PC-9 (cell line): Measurements from ENCODE around the gene TNIK. TPM values are rescaled to one million over a fixed set of nuclear protein-coding genes. Genes with fewer than 3 reads are reported as not detected.

Source experiments
- BruUV-seq: library from RNA; stranded (reverse); fragments of 400-500 nt; replicated peaks from 2 replicates; lab custom pipeline; 2021; lab: Mats Ljungman, UMichigan
- CTCF ChIA-PET: fragments of 300-600 bp; sonication (Branson Sonifier 250); formaldehyde crosslinking; loops from one replicate; lab custom pipeline; 2022; ENCODE audit warnings: antibody characterized with exemption; lab: Charles Lee
- POLR2A ChIA-PET: fragments of 300-600 bp; sonication (Branson Sonifier 250); formaldehyde crosslinking; loops from one replicate; lab custom pipeline; 2022; ENCODE audit warnings: antibody characterized with exemption; ENCODE audit not compliant: unreplicated experiment; lab: Charles Lee
- DNase-seq, 2 experiments: peaks; one replicate each; pipeline versions ENCODE4 v3.0.0 to v3.0.0-alpha.2; 2015 to 2022; ENCODE audit warnings: mixed read lengths in 1 of 2
- H2AFZ ChIP-seq: fragments of 200-600 bp; sonication (generic); 2 replicates; pipeline ENCODE4 v1.8.1; 2017; ENCODE audit warnings: antibody characterized with exemption
- H3F3A ChIP-seq: fragments of 200-600 bp; sonication (generic); 2 replicates; pipeline ENCODE4 v1.8.1; 2017; ENCODE audit warnings: antibody characterized with exemption, mild to moderate bottlenecking, low read depth; ENCODE audit not compliant: insufficient read depth
- H3K27ac ChIP-seq: fragments of 200-600 bp; sonication (generic); 2 replicates; pipeline ENCODE4 v1.6.1; 2016; ENCODE audit warnings: mixed run types
- H3K27me3 ChIP-seq: fragments of 200-600 bp; sonication (generic); 2 replicates; pipeline ENCODE4 v1.6.1; 2016; ENCODE audit warnings: low read depth, mixed run types; ENCODE audit not compliant: insufficient read depth
- H3K36me3 ChIP-seq: fragments of 200-600 bp; sonication (generic); 2 replicates; pipeline ENCODE4 v1.6.1; 2016; ENCODE audit warnings: low read depth, mixed run types
- H3K4me1 ChIP-seq: fragments of 200-600 bp; sonication (generic); replicated peaks from 2 replicates; pipeline ENCODE4 v1.6.1; 2016; ENCODE audit warnings: mixed run types; ENCODE audit not compliant: insufficient read depth
- H3K4me2 ChIP-seq: fragments of 200-600 bp; sonication (generic); 2 replicates; pipeline ENCODE4 v1.6.1; 2017; ENCODE audit warnings: mixed run types
- H3K4me3 ChIP-seq: fragments of 200-600 bp; sonication (generic); 2 replicates; pipeline ENCODE4 v1.6.1; 2016; ENCODE audit warnings: mixed run types
- H3K79me2 ChIP-seq: fragments of 200-600 bp; sonication (generic); 2 replicates; pipeline ENCODE4 v1.6.1; 2017; ENCODE audit warnings: low read depth, mixed run types
- H3K9me2 ChIP-seq: fragments of 200-600 bp; sonication (generic); 2 replicates; pipeline ENCODE4 v1.8.1; 2017; ENCODE audit warnings: mild to moderate bottlenecking; ENCODE audit not compliant: insufficient read depth
- H3K9me3 ChIP-seq: fragments of 200-600 bp; sonication (generic); 2 replicates; pipeline ENCODE4 v1.8.1; 2016; ENCODE audit warnings: low read depth; ENCODE audit not compliant: insufficient read depth
- H4K20me1 ChIP-seq: fragments of 200-600 bp; sonication (generic); 2 replicates; pipeline ENCODE4 v1.8.1; 2017; ENCODE audit not compliant: insufficient read depth
- CTCF ChIP-seq: fragments of 200-600 bp; sonication (generic); conservative IDR thresholded peaks from 2 replicates; pipeline ENCODE4 v1.6.1; 2017; ENCODE audit warnings: mixed run types, antibody characterized with exemption, mild to moderate bottlenecking, moderate library complexity
- EZH2 ChIP-seq: fragments of 200-600 bp; sonication (generic); IDR thresholded peaks from 2 replicates; pipeline ENCODE4 v1.8.0; 2017; ENCODE audit warnings: antibody characterized with exemption, low read depth
- intact Hi-C: fragments of 100-400 bp; cut with micrococcal nuclease; formaldehyde crosslinking; loops from one replicate; pipeline ENCODE4 v1.10.0; 2022; ENCODE audit not compliant: unreplicated experiment
- total RNA-seq: library from RNA; stranded (reverse); gene quantifications from 2 replicates; pipeline ENCODE4 v1.2.3, GENCODE V29; 2021

Gene TNIK
- total RNA-seq, 1 experiment from 2014 or later, result 30.7 TPM

GRCh38 chr3:171068658-171069057 is 391.5 kb downstream of the TNIK start:
- CTCF ChIA-PET, result no interaction called here
- no TSS peak for BruUV-seq
- H3F3A ChIP-seq, result no peaks in the 10 kb centered on the region
- no peak for DNase-seq
- no peak overlapping the region for H3K27ac ChIP-seq
- intact Hi-C loops, result no loop called here
- H3K36me3 ChIP-seq, result peaks cover 30% of the 10 kb centered on the region
- H2AFZ ChIP-seq, result no peak overlapping the region
- no peak overlapping the region for H3K4me2 ChIP-seq
- no peaks in the 10 kb centered on the region for H3K27me3 ChIP-seq
- H4K20me1 ChIP-seq, result no peaks in the 10 kb centered on the region
- H3K9me3 ChIP-seq, result no peaks in the 10 kb centered on the region
- H3K4me1 ChIP-seq, result no peaks in the 10 kb centered on the region
- H3K4me3 ChIP-seq, result no peak overlapping the region
- H3K9me2 ChIP-seq, result no peaks in the 10 kb centered on the region; the same call in 1 of the 2 replicates
- no peaks in the 10 kb centered on the region for H3K79me2 ChIP-seq
- POLR2A ChIA-PET, result no interaction called here
- TF ChIP-seq CTCF (no peak), EZH2 (no peak)

DNA sequence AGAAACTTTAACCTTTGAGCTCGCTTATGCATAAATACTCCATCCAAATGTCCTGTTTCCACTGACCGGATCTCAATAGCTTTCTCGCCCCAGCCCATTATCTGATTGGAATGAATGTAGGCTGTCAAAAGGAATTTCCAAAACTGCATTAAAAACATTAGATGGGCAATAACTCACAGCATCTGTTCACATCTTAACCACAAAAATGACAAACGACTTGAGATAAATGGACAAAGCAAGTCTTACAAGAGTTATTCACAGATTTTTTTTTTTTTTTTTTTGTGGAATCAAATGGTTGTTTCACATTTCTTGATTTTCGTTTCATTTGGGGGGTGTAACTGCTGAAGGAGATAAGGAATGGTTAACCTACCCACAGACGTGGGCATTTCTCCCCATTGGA is 394.0 kb downstream of the TNIK start:
- Histone ChIP-seq H3K9me3 (no peaks in the 10 kb centered on the region), H3K4me3 (no peak overlapping the region), H4K20me1 (no peaks in the 10 kb centered on the region), H3F3A (no peaks in the 10 kb centered on the region), H3K79me2 (no peaks in the 10 kb centered on the region), H3K36me3 (peaks cover 26% of the 10 kb centered on the region), H2AFZ (no peak overlapping the region), H3K9me2 (no peaks in the 10 kb centered on the region; the same call in 1 of the 2 replicates), H3K27me3 (no peaks in the 10 kb centered on the region), H3K4me1 (no peaks in the 10 kb centered on the region), H3K4me2 (no peak overlapping the region), H3K27ac (no peak overlapping the region)
- TF ChIP-seq EZH2 (no peak), CTCF (no peak)
- no TSS peak for BruUV-seq
- CTCF ChIA-PET, result no interaction called here
- intact Hi-C loops, result no loop called here
- DNase-seq, result no peak
- POLR2A ChIA-PET, result interaction anchor here (0.6 to 0.7 kb wide), 2 partner anchors 37 to 914 kb away, joined by 3 to 5 read pairs; no protein-coding TSS in a partner anchor

DNA sequence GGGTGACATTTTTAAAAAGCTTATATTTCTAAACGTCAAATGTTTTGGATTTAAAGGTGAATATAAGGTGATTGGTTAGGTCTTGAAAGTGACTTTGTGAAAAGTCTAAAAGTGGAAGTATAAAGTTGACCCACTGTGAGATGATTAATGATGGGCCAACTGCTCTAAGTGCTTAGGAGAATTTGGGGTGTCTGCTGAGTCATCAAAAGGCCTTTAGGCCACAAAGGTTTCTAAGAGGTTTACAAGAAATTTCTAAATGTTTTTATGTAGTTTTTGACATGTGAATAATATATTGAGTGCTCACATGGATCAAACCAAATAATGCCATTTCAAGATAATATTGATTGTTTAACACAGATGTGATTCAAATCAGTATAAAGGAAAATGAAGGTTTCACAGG is 394.5 kb downstream of the TNIK start:
- CTCF ChIA-PET, result interaction anchor here (0.6 kb wide), 1 partner anchor 314 kb away, joined by 3 read pairs; no protein-coding TSS in a partner anchor
- Histone ChIP-seq H3K36me3 (peaks cover 21% of the 10 kb centered on the region), H3K27ac (no peak overlapping the region), H3K9me2 (no peaks in the 10 kb centered on the region; the same call in 1 of the 2 replicates), H3K4me3 (no peak overlapping the region), H2AFZ (no peak overlapping the region), H3K27me3 (no peaks in the 10 kb centered on the region), H3K4me1 (no peaks in the 10 kb centered on the region), H4K20me1 (no peaks in the 10 kb centered on the region), H3K79me2 (no peaks in the 10 kb centered on the region), H3F3A (no peaks in the 10 kb centered on the region), H3K9me3 (no peaks in the 10 kb centered on the region), H3K4me2 (no peak overlapping the region)
- TF ChIP-seq CTCF, result no peak
- no peak for TF ChIP-seq EZH2
- intact Hi-C loops, result no loop called here
- no peak for DNase-seq
- no TSS peak for BruUV-seq
- POLR2A ChIA-PET, result interaction anchor here (0.7 kb wide), 1 partner anchor 36 kb away, joined by 3 read pairs; no protein-coding TSS in a partner anchor
